Daoy (cell line): Measurements from ENCODE around the gene OR2AT4. TPM values are rescaled to one million over a fixed set of nuclear protein-coding genes. Genes with fewer than 3 reads are reported as not detected.
"Not testable (repeated sequence)": the region's sequence is repeated elsewhere in the genome, so short reads cannot be mapped to it uniquely, and the experiment has no call there.

Source experiments
- DNase-seq: peaks from one replicate; pipeline ENCODE4 v3.0.0-alpha.2; 2015; ENCODE audit warnings: low read depth
- total RNA-seq: library from RNA; depleted of rRNA; stranded (reverse); fragments of >200 nt; shearing (Covaris generic); gene quantifications from 2 replicates; pipeline ENCODE4 v1.2.3, GENCODE V29; 2014

OR2AT4 gene
- total RNA-seq, 1 experiment from 2014 or later = under 0.01 TPM

DNA sequence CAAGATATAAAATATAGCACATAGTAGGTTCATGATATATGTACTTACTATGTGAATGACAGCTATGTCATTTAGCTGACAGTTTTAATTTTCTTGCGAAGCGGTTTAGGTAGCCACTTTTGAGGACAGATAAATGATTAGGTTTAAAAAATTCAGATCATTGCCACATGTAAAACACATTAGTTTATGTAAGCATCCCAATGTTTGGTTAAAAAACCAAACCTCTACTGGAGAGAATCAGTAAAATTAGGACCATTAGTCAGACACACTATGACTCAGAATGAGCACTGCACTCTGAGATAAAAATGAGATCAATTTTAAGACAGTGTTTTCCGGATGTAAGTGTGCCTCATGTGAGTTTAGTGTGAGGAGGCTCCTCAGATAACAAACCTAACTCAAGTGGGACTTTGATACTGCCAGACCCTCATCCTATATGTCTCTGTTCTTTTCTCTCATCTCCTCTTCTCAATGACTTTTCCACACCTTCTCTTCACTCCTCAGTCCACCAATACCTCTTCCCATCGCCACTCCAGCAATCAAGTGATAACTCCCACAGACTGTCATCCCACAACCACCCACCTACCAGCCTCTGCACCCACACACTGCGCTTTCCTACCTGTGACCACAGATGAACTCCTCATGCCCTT, 6.8 kb upstream of the OR2AT4 start:
- peak; percentile 63 for DNase-seq

DNA sequence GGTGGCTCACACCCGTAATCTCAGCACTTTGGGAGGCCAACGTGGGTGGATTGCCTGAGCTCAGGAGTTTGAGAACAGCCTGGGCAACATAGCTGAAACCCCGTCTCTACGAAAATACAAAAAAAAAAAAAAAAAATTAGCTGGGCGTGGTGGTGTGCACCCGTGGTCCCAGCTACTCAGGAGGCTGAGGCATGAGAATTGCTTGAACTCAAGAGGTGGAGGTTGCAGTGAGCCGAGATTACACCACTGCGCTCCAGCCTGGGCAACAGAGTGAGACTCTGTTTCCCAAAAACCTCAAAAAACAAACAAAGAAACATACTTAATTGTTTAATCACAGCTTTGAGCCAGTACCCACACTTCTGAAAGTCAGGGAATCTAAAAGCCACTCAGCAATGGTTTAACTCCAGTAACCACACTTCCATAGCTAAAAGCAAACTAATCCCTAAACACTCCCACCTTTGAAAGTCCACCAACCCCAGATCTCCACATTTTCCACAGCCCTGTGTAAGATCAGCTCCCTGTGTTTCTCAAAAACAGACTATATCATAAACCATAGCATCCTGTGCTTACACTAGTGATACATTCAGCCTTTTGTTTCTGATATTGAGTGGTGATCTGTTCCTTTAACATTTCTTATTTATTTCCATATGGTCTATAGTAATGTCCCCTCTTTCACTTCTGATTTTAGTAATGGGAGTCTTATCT, 4.9 kb upstream of the OR2AT4 start:
- no peak for DNase-seq

DNA sequence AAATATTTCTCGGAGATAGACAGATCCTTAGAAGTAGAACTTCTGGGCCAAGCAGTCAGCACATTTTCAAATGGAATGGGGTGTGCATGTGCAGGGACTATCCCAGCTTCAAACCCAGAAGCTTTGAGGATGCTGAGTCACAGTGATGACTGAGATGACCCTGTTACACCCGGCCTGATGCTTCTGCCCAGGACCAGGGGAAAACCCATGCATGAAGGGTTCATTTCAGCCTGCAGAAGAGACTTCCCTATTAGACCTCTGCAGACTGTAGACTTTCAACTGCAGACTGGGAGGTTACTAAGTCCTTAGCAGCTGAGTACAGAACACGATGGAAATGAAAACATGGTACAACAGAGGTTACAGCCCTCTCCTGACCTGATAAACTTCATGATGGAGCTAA, 3.6 kb upstream of the OR2AT4 start:
- DNase-seq = peak; percentile 77

DNA sequence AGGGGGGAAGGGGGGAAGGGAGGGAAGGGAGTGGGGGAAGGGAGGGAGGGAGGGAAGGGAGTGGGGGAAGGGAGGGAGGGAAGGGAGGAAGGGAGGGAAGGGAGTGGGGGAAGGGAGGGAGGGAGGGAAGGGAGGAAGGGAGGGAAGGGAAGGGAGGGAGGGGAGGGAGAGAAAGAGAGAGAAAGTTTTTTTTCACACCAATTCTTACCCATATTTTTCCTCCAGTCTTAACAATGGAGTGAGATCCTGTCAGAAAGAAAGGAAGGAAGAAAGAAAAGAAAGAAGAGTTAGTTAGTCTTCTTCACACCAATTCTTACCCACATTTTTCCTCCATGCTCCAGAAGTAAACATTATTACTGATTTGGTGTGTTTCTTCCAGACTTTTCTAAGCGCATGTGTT, 3.0 kb upstream of the OR2AT4 start:
- DNase-seq = no peak

DNA sequence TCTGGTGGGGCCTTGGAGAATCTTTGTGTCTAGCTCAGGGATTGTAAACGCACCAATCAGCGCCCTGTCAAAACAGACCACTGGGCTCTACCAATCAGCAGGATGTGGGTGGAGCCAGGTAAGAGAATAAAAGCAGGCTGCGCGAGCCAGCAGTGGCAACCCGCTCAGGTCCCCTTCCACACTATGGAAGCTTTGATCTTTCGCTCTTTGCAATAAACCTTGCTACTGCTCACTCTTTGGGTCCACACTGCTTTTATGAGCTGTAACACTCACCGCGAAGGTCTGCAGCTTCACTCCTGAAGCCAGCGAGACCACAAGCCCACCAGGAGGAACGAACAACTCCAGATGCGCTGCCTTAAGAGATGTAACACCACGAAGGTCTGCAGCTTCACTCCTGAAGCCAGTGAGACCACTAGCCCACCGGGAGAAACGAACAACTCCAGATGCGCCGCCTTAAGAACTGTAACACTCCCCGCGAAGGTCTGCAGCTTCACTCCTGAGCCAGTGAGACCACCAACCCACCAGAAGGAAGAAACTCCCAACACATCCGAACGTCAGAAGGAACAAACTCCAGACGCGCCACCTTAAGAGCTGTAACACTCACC, 2.3 kb upstream of the OR2AT4 start:
- not testable (repeated sequence) for DNase-seq

DNA sequence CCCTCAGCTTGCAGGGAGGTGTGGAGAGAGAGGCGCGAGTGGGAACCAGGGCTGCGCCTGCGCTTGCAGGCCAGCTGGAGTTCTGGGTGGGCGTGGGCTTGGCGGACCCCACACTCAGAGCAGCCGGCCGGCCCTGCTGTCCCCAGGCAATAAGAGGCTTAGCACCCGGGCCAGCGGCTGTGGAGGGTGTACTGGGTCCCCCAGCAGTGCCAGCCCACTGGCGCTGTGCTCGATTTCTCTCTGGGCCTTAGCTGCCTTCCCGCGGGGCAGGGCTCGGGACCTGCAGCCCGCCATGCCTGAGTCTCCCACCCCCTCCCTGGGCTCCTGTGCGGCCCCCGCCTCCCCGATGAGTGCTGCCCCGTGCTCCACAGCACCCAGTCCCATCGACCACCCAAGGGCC, 1.5 kb upstream of the OR2AT4 start:
- DNase-seq = not testable (repeated sequence)

DNA sequence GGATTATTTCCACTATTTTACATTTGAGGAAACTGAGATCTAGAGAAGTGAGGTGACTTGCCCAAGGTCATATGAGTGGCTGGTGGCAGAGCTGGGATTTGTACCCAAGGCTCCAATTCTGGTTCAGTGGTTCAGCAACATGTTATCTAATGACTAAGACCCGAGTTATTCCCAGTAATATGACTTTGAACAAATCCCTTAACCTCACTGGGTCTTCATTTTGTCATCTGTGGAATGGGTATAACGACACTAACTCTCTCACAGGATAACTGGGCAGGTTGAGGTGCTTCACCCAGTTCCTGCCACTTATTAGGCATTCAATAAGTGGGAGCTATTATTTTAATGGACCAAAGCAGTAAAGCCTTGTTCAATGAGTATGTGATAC, 489 bp upstream of the OR2AT4 start:
- no peak for DNase-seq

DNA sequence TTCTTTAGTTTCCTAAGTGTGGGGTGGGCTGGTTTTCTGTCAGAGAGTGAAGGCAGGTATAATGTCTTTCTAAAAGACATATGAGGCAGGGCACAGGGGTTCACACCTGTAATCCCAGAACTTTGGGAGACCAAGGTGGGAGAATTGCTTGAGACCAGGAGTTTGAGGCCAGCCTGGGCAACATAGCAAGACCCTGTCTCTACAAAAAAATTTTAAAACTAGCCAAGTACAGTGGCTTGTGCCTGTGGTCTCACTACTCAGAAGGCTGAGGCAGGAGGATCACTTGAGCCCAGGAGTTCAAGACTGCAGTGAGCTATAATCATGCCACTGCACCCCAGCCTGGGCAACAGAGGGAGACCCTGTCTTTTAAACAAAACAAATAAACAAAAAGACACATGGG, 2.3 kb downstream of the OR2AT4 start:
- DNase-seq = not testable (repeated sequence)

DNA sequence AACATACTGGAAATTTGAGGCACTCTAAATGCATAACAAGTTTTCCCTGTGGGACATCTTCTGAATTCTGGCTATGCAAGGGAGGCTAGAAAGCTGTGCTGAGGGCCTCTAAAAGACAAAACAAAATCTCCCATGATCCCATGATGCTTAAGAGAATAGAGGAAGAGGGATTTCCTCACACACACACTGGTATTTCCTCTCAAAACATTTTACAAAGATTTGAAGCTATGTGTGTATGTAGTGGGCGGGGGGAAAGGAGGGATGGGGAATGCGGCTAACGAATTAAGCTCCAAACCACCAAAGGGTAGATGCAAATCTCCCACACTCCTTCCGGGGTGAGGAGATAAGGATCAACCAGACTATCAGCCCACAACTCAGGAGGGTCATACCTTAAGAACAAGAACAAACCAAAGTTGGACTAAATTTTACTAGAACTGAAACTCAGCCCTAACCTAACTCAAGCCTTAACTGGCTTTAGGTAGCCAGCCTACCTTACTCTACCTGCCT, 6.0 kb downstream of the OR2AT4 start:
- no peak for DNase-seq

DNA sequence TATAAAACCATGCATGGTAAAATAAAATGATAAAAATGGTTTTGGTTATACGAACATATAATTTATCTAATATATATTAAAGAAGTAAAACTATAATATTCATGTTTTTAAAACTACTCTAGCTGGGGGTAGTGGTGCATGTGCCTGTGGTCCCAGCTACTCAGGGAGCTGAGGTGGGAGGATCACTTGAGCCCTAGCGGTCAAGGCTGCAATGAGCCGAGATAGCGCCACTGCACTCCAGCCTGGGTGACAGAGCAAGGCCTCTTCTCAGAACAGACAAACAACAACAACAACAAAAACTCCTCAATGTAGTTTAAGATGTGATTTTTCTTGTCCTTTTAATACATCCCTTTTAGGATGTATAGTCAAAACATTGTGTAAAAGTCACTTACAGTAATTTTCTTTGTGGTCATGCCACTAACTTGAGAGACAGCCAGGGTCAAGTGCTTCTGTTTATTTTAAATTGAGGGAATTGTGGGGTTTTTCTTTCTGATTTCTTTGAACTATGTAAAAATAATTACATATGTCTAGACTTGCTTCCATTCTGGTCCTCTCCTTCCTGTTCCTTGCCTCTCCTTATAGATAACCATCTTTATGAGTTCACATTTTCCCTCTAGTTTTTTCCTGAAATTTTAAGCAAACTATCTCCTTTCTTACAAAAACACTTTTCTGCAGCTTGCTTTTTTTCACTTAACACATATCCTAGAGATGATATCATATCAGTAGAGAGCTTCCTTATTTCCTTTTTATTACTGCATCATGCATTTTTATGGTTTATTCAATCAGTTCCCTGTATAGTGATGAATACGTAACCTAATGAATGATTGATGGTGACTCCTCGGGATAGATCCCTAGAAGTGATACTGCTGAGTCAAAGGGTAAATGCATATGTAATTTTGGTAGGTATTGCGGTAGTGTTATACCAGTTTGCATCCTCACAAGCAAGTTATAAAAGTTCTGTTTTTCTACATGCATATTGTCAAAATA, 9.1 kb downstream of the OR2AT4 start:
- no peak for DNase-seq

DNA sequence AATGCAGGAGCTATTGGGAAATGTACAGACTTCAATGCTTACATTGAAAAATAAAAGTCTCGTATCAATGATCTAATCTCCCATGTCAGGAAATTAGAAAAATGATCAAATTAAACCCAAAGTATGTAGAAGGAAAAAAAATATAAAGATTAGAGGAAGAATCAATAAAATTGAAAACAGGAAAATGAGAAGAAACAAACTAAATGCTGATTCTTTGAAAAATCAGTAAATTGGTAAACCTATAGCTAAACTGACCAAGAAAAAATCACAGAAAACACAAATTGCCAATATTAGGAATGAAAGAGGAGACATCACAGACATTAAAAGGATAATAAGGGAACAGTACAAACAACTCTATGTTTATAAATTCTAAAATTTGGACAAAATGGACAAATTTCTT, 11.8 kb downstream of the OR2AT4 start:
- no peak for DNase-seq

DNA sequence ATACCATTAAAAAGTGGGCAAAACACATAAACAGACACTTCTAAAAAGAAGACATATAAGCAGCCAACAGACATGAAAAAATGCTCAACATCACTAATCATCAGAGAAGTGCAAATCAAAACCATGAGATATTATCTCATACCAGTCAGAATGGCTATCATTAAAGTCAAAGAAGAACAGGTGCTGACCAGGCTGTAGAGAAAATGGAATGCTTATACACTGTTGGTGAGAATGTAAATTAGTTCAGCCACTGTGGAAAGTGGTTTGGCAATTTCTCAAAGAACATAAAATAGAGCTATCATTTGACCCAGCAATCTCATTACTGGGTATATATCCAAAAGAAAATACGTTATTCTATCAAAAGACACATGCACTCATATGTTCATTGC, 13.5 kb downstream of the OR2AT4 start:
- DNase-seq = no peak

DNA sequence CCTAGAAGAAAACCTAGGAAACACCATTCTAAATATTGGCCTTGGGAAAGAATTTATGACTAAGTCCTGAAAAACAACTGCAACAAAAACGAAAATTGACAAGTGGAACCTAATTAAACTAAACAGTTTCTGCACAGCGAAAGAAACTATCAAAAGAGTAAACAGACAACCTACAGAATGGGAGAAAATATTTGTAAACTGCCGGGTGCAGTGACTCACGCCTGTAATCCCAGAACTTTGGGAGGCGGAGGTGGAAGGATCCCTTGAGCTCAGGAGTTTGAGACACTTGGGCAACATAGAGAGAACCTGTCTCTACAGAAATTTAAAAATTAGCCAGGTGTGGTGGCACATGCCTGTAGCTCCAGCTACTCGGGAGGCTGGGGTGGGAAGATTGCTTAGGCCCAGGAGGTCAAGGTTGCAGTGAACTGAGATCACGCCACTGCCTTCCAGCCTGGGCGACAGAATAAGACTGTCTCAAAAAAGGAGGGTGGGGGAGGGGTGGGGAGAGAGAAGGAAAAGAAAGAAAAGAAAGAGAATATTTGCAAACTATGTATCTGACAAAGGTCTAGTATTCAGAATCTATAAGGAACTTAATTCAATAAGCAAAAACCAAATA, 14.0 kb downstream of the OR2AT4 start:
- no peak for DNase-seq

DNA sequence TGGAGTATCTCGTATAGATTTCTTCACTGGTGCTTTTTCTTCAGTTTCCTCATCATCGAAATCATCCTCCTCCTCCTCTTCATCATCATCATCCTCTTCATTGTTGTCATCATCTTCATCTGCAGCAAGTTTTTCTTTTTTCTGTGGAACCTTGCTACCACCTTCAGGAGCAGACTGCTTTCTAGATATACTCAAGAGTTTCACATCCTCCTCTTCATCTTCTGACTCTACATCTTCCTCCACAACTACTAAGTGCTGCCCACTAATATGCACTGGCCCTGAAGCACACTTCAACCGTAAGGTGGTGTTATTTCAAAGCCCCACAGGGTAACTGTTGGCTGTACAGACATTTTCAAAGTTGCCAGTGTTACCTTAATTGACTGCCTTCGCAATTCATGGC, 17.1 kb downstream of the OR2AT4 start:
- DNase-seq = no peak

DNA sequence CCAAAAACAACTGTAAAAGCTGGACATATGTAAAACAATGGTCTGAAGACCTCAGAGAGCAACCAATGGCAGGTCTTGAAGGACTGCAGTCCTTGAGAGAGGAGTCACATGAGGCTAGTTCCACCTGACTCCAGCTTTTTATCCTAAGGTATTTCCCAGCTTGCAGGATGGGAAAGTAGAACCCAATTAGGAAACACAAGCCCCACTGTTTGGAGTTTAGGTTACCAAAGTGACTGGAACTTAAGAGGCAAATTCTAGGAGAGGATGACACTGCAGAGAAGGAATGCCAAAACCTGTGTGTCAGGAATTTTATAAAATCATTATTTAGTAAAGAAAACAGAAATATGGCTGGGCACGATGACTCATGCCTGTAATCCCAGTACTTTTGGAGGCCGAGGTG, 18.4 kb downstream of the OR2AT4 start:
- peak; percentile 85 for DNase-seq

DNA sequence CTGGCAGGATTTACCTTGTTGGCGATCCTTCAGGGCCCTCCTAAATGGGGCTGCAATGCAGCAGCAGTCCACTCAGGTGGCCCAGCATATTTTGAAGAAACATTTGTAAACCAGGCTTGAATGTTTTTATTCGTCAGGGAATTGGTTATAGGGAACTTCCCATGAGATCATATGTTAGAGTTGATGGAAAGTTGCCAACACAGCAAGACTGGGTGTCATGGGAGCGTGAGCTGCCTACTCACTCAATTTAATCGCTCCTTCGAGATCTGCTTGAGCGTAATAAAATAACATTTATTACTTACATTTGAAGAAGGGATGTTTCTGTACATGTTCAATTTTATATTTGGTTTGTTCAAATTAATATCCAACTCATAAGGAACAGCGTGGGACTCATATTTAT, 19.4 kb downstream of the OR2AT4 start:
- peak; percentile 73 for DNase-seq

DNA sequence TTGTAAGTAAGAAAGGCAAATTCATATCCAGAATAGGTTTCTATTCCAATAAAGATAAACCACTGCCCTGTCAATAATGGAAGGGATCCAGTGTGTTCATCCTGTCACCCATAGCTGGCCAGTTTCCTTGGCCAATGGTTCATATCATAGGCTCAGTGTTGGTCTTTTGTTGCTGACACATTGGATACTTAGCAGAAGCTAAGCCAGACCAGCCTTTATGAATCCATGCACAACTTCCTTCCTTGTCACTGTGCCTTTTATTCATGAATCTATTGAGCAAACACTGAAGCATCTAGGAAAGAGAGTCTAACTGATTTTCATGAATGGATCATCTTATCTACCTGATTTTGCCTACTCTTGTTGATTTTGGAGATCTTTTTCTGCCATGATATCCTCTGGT, 20.0 kb downstream of the OR2AT4 start:
- no peak for DNase-seq

DNA sequence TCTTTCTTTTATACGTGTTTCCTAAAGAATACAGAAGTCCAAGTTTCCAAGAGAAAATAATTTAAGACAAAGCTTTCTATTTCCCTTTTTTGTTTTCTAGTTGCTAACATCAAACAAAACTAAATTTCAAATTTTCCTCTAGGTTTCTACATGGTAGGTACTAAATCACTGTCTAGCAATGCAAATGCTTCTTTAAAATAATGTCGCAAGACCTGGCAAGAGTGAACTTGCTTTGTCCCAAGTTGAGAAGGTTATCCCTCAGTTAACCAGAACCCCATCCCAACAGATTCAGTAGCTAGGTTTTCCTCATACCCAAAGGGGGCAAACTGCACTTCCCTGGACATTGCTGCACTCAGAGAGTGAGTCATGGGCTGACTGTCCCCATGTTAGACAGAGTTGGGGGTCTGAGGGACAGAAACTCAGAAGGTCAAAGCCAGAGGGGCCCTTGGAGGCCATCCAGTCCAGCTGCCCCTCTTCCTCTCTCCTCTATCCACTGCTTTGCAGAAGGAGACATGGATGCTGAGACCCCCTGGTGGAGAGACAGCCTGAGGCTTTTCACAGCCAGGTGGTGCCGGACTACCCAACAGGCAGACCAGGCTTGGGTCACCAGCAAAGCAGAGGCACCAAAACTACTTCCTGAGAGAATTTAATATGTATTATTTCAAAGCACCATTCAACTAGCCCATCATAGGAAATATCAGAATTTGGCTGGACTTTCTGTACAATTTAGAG, 23.1 kb downstream of the OR2AT4 start:
- peak; percentile 13 for DNase-seq

DNA sequence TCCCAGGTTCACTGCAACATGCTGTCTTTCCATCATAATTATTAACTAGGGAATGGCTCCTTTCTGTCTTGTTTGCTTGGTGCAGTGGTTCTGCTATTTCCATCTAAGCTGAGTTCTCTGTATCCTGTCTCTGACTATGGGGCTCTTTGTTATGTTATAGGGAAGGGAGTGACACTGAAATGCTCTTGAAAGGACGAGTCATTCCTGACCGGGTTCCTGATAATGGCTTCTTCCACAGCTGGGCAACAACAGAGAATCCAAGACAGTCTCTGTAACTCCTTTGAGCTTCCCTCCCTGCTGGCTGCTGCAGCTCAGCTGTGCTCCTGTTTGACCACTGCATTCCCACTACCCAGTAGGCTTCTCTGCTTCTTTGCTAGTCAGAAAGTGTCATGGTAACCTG, 24.1 kb downstream of the OR2AT4 start:
- DNase-seq = peak; percentile 37

DNA sequence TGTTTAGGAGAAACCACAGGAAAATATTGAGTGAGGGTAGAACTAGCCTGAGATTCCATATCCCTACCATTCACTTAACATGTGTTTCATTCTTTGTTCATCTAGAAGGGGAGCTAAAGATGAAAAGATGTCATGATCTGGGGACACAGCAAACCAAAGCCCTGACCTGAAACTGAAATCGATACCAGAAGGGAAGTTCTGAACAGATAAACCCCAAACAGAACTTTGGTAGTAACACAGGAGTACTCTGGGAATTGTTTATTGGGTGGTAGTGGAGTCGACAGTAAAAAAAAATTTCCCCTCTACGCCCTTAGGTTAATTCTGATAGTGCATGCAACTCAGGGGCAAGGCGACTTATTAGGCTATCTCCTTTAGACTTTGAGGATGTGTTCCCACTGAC, 27.2 kb downstream of the OR2AT4 start:
- no peak for DNase-seq

DNA sequence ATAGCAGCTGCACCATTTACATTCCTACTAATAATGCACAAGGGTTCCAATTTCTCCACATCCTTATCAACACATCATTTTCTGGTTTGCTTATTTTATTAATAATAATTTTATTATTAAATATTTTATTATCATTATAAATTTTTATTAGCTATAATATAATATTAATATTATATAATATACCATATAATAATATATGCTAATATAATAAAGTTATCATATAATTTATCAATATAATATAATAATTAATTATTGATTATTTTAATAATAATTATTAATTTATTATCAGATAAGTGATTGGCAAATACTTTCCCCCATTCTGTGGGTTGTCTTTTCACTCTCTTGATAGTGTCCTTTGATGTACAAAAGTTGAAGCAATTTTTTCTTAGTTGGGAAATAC, 27.7 kb downstream of the OR2AT4 start:
- no peak for DNase-seq
